Head of caudate nucleus (tissue), 42 donors: ENCODE measurements around the gene USP32.

ENCODE experiments used
- DNase-seq, 42 donors: peaks; one replicate each; pipeline versions ENCODE4 v3.0.0 to v3.0.0-alpha.2; 2020 to 2021; ENCODE audit warnings: mixed read lengths in 7 of 42
- intact Hi-C: fragments of 100-400 bp; cut with DNase I; formaldehyde crosslinking; loops from one replicate; pipeline ENCODE4 v1.15.0; 2022

The USP32 gene

DNA sequence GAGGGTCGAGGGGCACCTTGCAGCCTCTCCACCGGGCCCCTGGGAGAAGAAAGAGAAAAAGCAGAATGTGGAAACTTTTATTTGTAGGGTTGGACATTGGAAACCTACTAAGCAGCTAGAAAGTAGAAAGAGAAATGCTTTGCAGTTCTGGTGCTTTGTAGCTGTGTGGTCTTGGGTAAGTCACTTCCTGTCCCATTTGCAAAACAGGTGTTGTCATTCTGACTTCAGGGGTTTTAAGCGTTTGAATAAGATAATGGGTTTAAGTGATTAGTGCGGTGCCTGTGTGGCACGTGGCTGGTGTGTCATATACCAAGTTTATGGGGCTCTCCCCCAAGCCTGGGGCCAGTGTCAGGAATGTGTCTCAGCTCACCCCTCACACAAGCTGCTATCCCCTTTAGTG, 240.6 kb downstream of the USP32 start:
- DNase-seq: no peak
- intact Hi-C loops: no loop called here

DNA sequence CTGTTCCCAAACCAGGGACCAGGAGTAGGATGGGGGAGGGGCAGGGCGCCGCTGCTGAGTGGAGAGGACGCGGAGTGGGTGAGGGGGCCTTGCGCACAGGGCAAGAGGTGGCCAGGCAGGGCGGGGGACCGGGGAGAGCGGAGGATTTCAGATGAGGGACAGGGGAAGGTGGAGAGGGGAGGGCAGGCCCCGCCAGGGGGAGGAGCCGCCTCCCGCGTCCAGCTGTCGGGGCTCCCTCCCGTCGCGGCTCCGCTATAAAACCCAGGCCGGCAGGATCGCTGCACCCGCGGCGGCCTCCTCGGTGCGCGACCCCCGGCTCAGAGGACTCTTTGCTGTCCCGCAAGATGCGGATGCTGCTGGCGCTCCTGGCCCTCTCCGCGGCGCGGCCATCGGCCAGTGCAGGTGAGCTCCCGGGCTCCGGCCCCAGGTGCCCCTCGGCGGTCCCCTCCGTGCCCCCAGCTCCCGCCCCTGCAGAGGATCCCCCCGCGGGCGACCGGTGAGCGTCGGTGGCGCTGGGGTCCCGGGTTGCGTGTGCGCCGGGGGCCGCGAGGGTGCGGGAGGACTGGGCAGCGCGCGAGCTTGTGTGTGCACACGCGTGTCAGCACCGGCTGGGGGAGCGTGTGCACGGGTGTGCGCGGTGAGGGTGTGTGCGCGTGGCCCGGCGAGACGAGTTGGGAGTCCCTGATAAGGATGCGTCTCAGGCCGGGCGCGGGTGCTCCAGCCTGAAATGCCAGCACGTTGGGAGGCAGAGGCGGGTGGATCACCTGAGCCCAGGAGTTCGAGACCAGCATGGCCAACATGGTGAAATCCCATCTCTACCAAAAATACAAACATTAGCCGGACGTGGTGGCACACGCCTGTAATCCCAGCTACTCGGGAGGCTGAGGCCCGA, 242.0 kb downstream of the USP32 start, which contains the start of gene CA4:
Gene CA4, plus strand, starts transcription at position 283 of the 892 bp plus-strand sequence. Its CDS starts 62 bp downstream, at position 345.
- intact Hi-C loops: loop anchor here (10.0 kb wide), 1 partner anchor 285 kb away; no protein-coding TSS in a partner anchor
- DNase-seq: peak in 1 of 42 donors; percentile 15

- intact Hi-C loops: loop anchor here (10.0 kb wide), 1 partner anchor 286 kb away; no protein-coding TSS in a partner anchor
- DNase-seq: no peak
These were observed 243.6 kb downstream of the USP32 start for GRCh38 chr17:60148373-60148772.

GRCh38 chr17:60147553-60148223, 244.2 kb downstream of the USP32 start:
- intact Hi-C loops: loop anchor here (10.0 kb wide), 1 partner anchor 287 kb away; no protein-coding TSS in a partner anchor
- no peak for DNase-seq

DNA sequence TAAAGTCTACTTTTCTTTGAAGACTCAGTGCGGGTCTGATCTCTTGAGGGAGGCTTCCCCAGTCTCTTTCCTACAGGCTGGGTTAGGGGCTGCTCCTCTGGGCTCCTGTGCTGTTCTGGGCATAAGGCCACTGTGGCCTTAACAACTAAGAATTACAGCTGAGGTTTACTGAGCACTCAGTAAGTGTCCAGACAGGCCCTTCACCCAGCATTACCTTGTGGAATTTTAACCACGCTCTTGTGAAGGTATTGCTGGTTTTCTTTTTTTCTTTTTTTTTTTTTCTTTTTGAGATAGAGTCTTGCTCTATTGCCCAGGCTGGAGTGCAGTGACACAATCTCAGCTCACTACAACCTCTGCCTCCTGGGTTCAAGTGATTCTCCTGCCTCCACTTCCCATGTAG, 245.7 kb downstream of the USP32 start:
- no peak for DNase-seq

DNA sequence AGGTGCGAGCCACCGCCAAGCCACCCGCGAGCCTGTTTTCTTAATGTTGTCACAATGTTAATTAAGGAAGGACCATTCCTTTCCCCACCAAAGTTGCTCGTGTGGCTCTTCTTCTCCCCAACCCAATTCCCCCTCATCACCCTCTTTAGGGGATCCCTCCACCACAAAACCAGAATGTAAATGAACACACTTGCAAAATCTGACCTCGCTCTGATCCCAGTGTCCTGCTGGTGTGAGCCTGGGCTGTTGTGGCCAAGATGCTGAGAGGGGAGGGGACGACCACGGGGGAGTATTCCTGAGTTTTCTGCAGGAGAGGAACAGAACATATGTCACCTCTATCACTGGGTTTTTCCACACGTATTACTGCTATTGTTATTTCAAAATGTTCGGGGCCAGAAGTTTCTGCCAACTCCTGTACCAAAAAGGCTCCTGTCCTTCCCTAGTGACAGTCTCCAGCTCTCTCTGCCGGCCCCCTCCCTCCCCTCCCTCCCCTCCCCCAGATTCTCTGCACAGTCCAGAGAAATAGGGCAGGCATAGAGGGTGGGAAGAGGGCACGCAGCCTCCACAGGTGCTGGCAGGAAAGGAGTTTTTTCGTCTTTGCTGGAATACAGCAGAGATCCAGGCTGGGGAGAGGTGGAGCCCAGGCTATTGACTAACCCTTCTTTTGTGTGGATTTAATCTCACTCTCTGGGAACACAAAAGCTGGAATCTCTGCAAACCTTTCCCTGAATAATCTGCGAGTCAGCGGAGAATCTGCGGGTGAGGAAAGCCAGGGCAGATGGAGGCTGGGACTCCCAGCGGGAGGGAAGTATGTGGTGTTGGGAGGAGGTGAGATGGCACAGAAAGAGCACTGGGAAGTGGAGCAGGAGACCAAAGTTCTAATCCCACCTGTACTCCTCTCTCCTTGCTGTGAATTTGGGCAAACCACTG, 246.7 kb downstream of the USP32 start:
- intact Hi-C loops: loop anchor here (10.0 kb wide), 1 partner anchor 290 kb away; no protein-coding TSS in a partner anchor
- no peak for DNase-seq

More for the DNA sequence above, 245.7 kb downstream of the USP32 start:
- intact Hi-C loops: loop anchor here (10.0 kb wide), 1 partner anchor 289 kb away; no protein-coding TSS in a partner anchor

GRCh38 chr17:60142872-60143499, 248.9 kb downstream of the USP32 start:
- peak; percentile 73 to 95 (median 87) for DNase-seq
- intact Hi-C loops: loop anchor here (10.0 kb wide), 1 partner anchor 292 kb away; no protein-coding TSS in a partner anchor

DNA sequence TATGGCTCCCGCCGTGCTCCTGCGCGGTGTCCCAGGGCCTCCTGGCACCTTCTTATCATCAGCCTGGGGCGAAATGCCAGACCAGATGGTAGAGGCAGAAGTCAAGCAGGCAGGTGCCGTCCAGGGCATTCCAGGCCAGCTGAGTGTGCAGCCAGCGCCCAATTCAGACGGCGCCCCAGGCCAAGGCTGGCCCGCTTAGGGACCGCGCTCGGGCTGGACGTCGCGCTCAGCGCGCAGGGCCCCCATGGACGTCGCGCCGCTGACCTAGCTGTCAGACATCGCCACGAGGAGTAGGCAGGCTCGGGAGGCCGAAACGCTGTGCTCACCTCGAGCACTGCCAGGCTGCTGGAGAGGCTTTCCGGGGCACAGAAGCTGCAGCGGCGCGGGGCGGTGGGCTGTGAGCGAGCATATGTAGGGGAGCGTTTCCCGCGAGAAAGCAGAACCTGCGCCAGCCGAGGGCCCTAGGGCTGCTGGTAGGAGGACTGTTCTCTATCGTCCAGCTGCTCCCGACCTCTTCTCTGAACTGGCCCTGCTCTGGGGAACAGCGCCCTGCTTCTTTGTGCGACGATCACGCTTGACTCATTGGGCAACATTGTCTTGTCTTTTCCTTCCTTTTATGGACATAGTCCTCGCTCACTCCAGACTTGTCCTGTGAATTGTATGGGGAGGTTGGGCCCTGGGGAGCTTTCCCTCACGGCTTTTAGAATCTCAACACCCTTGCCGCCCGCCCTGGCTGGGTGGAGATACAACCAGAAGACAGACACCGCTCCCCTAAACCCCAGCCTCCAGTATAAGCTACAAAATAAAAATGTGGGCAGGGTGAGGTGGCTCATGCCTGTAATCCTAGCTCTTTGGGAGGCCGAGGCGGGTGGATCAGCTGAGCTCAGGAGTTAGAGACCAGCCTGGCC, 250.6 kb downstream of the USP32 start:
- DNase-seq: no peak
- intact Hi-C loops: loop anchor here (10.0 kb wide), 1 partner anchor 293 kb away; no protein-coding TSS in a partner anchor

DNA sequence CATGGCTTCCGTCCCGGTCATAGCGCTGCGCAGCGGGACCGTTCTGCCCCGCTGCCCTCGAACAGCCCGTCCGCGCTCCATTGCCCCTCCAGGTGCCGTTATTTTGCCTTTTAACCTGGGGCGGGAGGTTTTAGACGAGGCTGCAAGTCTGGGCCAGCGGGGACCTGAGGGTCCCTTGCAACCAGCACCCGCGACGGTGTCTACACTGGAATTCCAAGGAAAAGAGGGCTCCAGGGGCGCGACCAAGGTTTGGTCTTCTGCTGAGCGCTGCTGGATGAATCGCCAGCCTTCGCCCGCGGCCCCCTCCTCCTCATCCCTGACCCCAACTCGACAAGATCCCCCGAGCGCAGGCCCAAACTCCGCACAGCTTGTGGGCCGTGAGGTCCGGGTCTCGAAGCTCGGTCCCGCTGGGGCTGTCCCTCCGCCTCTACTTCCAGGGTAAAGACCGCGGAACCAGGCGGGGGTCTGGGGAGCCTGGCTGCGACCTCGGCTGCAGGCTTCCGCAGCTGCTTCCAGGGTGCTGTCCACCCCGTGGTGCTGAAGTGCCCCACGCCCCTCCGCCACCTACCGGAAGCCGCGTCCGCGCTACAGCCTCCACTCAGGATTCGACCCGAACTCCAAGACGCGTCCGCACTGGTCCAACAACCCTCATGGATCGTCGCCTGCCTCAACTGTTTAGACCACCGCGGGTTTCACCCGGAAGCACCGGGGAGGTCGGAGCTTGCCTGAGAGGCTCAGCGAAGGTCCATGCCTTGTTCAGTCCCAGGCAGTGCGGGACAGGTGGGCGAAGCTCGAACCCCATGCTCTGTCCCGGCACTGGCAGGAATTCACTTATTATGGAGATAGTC, 252.3 kb downstream of the USP32 start:
- DNase-seq: peak in 40 of 42 donors; percentile 31 to 88 (median 60)
- intact Hi-C loops: loop anchor here (10.0 kb wide), 1 partner anchor 295 kb away; no protein-coding TSS in a partner anchor

GRCh38 chr17:60138769-60139437, 253.0 kb downstream of the USP32 start:
- DNase-seq: no peak
- intact Hi-C loops: no loop called here

DNA sequence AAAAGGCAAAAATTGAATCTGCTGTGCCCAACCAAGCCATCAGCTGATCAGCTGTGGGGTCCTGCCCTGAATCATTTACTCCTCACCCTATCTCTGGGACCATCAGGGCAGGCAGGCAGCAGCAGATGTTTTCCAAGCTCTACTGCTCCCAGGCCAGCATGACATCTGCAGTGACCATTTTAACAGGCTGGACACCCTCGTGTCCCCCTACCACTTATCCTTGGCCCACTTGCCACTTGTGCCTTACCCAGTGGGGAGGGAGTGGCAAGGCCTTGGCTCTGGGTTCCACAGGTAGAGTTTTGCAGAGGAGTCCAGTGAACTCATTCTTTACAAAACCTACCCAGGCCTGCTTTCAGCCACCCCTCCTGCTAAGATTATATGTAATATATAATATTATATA, 254.2 kb downstream of the USP32 start:
- no peak for DNase-seq
- intact Hi-C loops: no loop called here

DNA sequence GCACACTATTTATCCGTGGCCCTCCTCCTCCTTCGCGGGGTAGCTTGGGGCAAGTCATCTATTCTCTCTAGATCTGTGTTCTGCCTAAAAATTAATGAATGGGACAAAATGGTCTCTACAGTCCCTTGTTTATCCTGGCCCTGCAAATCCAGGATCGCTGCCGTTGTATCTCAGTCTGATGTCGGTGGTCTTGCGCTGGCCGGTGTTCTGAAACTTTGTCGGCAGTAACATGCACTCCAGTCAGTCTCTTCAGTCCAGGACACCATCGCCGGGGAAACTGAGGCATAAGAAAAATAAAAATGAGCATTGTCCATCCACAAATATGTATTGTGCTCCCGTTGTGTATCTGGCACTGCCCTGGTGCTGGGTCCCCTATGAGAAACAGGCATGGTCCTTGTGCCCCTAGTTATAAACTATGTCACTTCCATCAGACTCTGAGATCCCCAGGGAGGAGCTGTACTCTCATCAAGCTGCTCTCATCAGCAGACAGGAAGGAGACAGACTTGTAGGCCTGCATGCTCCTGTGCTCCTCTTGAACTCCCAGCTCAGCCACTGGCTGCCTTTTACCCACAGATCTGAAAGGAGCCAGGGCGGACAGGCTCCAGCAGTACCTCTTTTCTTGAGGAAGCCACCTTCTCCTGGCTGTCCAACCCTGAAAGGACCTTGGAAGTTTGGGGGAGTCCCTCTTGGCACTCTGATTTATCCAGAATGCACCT, 255.8 kb downstream of the USP32 start:
- peak in 3 of 42 donors; percentile 1 to 10 (median 8) for DNase-seq
- intact Hi-C loops: no loop called here

DNA sequence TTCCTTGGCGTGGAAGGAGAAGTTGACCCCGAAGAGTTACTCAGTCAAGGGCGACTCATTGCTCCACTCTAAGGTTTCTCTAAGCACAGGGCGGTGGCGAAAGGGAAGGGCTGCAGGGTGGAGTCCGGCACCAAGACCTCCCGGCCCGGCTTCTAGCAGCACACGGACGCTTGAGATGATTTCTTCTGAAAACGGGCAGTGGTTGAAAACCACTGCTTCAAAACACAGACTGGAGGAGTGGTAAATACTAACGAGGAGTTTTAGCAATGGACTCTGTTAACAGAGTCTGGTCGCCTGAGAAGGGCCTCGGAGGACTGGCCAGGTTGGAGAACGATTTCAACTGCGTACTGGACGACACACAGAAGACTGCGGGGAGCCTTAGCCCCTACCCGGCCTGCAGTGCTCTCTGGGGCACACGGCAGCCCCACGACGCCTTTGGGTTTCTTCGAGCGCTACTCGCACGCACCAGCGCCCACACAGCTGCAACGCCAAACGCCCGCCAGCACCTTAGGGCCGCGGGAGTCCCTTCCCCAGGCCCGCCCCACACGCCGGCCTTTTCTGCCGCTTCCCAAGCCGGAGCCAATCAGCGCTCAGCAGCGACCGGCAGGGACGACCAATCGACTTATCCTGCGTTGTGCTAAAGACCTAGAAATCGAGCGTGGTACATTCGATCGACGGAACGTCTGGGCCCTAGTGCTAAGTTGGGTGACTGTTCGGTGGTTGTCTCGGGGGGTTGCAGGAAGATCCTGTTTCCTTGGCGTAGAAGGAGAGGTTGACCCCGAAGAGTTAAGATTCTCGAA, 256.6 kb downstream of the USP32 start:
- intact Hi-C loops: no loop called here
- peak; percentile 84 to 97 (median 94) for DNase-seq
